PC-9 (cell line): Measurements from ENCODE around the gene FBXL17.

Experiments
- CTCF ChIP-seq: fragments of 200-600 bp; sonication (generic); conservative IDR thresholded peaks from 2 replicates; pipeline ENCODE4 v1.6.1; 2017; ENCODE audit warnings: mixed run types, antibody characterized with exemption, mild to moderate bottlenecking, moderate library complexity
- EZH2 ChIP-seq: fragments of 200-600 bp; sonication (generic); IDR thresholded peaks from 2 replicates; pipeline ENCODE4 v1.8.0; 2017; ENCODE audit warnings: antibody characterized with exemption, low read depth

- TF ChIP-seq CTCF, result no peak
- no peak for TF ChIP-seq EZH2
Measured at GRCh38 chr5:108146222-108146621, 235.7 kb downstream of the FBXL17 start.
